Testis (tissue), 3 donors: ENCODE results near the gene LTBP1. TPM values are rescaled to one million over a fixed set of nuclear protein-coding genes. Genes with fewer than 3 reads are reported as not detected.

ENCODE experiments used
- DNase-seq: peaks from one replicate; pipeline ENCODE4 v3.0.0-alpha.2; 2019
- H3K27ac ChIP-seq, 2 donors: fragments of 200-600 bp; sonication (generic); one replicate each; pipeline ENCODE4 v1.5.1; 2019
- H3K27me3 ChIP-seq: fragments of 200-600 bp; sonication (generic); one replicate; pipeline ENCODE4 v1.5.1; 2019
- H3K36me3 ChIP-seq: fragments of 200-600 bp; sonication (generic); one replicate; pipeline ENCODE4 v1.5.1; 2017; ENCODE audit warnings: low read depth; ENCODE audit errors: missing control alignments
- H3K4me1 ChIP-seq: fragments of 200-600 bp; sonication (generic); one replicate; pipeline ENCODE4 v1.5.1; 2019
- H3K4me3 ChIP-seq, 2 donors: fragments of 200-600 bp; sonication (generic); one replicate each; pipeline ENCODE4 v1.5.1; 2017 to 2019
- H3K9me3 ChIP-seq: fragments of 200-600 bp; sonication (generic); one replicate; pipeline ENCODE4 v1.5.1; 2017
- POLR2A ChIP-seq: fragments of 450-650 bp; IDR thresholded peaks from one replicate; pipeline ENCODE4 v1.6.1; 2017; ENCODE audit warnings: antibody characterized with exemption, mild to moderate bottlenecking, moderate library complexity
- WGBS, 2 donors: methylation state at CpG; one replicate each; pipeline ENCODE4 v1.1.5; 2018; 5-methylcytosine and 5-hydroxymethylcytosine counted together
- intact Hi-C: fragments of 100-400 bp; cut with DNase I; formaldehyde crosslinking; loops from one replicate; pipeline ENCODE4 v1.15.1; 2023; ENCODE audit warnings: low total_unique reads
- polyA plus RNA-seq: library from polyadenylated mRNA; stranded (reverse); fragments of 350-450 nt; fragmentation: Illumina TruSeq; extraction: RNeasy Lipid Tissue Mini Kit (QIAGEN cat#74804); gene quantifications from one replicate; pipeline ENCODE4 v1.2.3, GENCODE V29; 2014; ENCODE audit warnings: low read depth, low replicate concordance; ENCODE audit not compliant: insufficient read depth
- total RNA-seq, 2 donors: library from RNA; depleted of rRNA; stranded (reverse); fragments of >200 nt; gene quantifications; one replicate each; pipeline ENCODE4 v1.2.3, GENCODE V29; 2016
- TF ChIP-seq, protein P1 (sequence below), 3 experiments: fragments of 450-650 bp in 2 of 3; fragments of 200-600 bp in 1 of 3; sonication (generic) in 1 of 3; IDR thresholded peaks; one replicate each; pipeline ENCODE4 v1.5.1; 2016 to 2019; ENCODE audit warnings: antibody characterized with exemption in 3 of 3, mild to moderate bottlenecking in 2 of 3, moderate library complexity in 1 of 3

Gene LTBP1
- total and polyA plus RNA-seq, 3 donors from 2014 or later: 39.6 to 51.5 (median 44.0) TPM

DNA sequence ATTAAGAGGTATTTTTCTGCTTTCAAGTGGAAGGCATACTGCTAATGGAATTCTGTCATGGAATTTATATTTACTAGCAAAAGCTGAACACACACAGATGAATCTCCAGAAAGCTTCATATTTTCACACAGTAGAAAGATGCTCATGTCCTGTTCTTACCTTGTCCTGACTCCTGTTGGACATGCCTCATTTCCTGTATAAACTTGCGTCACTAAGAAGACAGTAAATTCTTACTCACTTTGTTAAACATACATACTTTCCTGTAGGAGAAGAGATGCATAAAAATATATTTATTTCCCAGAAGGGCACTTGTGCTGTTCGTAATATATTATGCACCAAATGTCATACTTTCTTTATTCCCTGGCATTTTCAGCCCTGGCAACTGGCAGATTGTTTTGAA lies 291.4 kb downstream of the LTBP1 start:
- Histone ChIP-seq H3K27ac (peak overlapping the region in 1 of 2 donors; percentile 24), H3K4me3 (no peak overlapping the region), H3K9me3 (no peaks in the 10 kb centered on the region), H3K4me1 (peaks cover 8% of the 10 kb centered on the region), H3K36me3 (no peaks in the 10 kb centered on the region), H3K27me3 (no peaks in the 10 kb centered on the region)
- intact Hi-C loops: no loop called here
- TF ChIP-seq, protein P1, sequence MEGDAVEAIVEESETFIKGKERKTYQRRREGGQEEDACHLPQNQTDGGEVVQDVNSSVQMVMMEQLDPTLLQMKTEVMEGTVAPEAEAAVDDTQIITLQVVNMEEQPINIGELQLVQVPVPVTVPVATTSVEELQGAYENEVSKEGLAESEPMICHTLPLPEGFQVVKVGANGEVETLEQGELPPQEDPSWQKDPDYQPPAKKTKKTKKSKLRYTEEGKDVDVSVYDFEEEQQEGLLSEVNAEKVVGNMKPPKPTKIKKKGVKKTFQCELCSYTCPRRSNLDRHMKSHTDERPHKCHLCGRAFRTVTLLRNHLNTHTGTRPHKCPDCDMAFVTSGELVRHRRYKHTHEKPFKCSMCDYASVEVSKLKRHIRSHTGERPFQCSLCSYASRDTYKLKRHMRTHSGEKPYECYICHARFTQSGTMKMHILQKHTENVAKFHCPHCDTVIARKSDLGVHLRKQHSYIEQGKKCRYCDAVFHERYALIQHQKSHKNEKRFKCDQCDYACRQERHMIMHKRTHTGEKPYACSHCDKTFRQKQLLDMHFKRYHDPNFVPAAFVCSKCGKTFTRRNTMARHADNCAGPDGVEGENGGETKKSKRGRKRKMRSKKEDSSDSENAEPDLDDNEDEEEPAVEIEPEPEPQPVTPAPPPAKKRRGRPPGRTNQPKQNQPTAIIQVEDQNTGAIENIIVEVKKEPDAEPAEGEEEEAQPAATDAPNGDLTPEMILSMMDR (IDR thresholded peaks at IDR 0.05): no peak
- TF ChIP-seq POLR2A: no peak
- WGBS, 2 donors: 75 to 80% methylated on average over 2 of the region's 2 CpGs
- DNase-seq: no peak

DNA sequence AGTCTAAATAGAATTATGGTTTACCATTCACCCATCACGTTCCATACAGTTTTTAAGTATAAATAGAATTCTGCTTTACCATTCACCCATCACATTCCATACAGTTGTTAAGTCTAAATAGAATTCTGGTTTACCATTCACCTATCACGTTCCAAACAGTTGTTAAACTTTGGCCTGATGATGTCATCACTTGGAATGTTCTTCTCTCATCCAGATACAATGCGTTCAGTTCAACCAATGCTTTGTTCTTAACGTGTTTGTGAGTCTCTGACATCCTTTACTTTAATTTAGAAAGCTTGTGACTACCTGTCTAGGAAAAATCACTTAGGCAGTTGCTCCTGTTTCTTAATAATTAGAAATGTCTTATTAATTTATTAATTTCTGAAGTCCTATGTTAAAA lies 293.4 kb downstream of the LTBP1 start:
- WGBS, 2 donors: 76 to 79% methylated on average over 4 of the region's 4 CpGs
- Histone ChIP-seq H3K27ac (no peak overlapping the region), H3K4me3 (no peak overlapping the region), H3K36me3 (no peaks in the 10 kb centered on the region), H3K9me3 (no peaks in the 10 kb centered on the region), H3K4me1 (peaks cover 8% of the 10 kb centered on the region), H3K27me3 (no peaks in the 10 kb centered on the region)
- no peak for DNase-seq
- intact Hi-C loops: no loop called here
- TF ChIP-seq, protein P1 (IDR thresholded peaks at IDR 0.05): no peak
- no peak for TF ChIP-seq POLR2A

DNA sequence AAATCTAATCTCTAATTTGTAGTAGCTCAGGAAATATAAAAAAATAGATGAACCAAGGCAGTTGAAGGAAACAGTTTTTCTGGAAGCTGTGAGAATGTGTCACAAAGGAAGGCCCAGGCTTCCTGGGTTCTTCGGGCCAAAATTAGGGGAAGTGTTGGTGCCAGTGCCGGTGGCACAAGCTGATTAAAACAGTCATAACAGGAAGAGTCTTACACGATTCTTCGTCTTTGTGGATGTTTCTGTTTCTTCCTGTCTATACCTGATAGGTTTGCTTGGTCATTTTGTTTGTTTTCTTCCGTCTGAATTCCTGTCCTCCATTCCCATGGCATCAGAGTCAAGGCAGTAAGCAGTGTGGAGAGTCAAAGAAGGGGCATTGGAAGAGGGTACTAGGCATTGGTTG lies 294.3 kb downstream of the LTBP1 start:
- H3K27me3 ChIP-seq: no peaks in the 10 kb centered on the region
- H3K4me3 ChIP-seq: no peak overlapping the region
- peaks cover 8% of the 10 kb centered on the region for H3K4me1 ChIP-seq
- no peaks in the 10 kb centered on the region for H3K36me3 ChIP-seq
- DNase-seq: no peak
- no peak overlapping the region for H3K27ac ChIP-seq
- intact Hi-C loops: no loop called here
- WGBS, 2 donors: 76 to 86% methylated on average over 5 of the region's 5 CpGs
- no peaks in the 10 kb centered on the region for H3K9me3 ChIP-seq
- no peak for TF ChIP-seq POLR2A
- TF ChIP-seq, protein P1 (IDR thresholded peaks at IDR 0.05): no peak

DNA sequence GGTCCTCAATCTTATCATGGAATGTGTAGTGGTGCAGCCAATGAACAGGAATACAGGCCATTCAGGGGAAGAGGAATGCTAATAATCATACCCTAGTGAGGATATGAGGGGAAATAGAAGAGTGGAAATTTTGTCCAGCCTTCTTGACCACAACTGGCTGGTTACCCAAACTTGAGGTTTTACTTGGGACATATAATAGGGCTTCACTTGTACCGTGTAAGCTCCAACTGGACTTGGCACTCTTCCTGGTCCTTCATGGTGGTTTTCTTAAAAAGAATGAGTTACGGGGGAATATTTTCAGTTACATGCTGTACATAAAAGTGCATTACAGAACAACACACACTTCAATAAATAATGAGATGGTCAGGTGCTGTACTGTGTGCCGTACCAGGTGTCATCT lies 294.8 kb downstream of the LTBP1 start:
- no peaks in the 10 kb centered on the region for H3K27me3 ChIP-seq
- intact Hi-C loops: no loop called here
- WGBS, 2 donors: 64 to 73% methylated on average over 3 of the region's 3 CpGs
- no peak for TF ChIP-seq POLR2A
- TF ChIP-seq, protein P1 (IDR thresholded peaks at IDR 0.05): no peak
- no peaks in the 10 kb centered on the region for H3K36me3 ChIP-seq
- H3K9me3 ChIP-seq: no peaks in the 10 kb centered on the region
- no peak overlapping the region for H3K27ac ChIP-seq
- no peak overlapping the region for H3K4me3 ChIP-seq
- H3K4me1 ChIP-seq: peaks cover 8% of the 10 kb centered on the region
- no peak for DNase-seq

DNA sequence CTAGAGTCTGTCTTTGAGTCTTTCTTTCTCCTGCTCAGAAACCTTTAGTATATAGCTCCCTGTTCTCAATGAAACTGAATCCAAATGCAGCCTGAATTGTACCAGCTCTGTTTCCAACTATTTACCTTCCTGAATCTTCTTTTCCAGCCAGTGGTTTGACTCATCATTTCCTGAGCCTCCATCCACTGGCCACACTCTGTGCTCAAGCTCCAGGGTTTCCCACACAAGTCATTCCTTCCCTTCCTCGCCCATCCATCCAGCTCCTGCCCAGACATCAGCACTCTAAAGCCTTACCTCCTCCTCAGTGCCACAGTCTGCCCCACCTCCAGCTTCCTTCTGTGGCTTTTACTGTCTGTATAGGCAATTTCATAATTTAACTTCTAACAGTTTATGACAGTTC lies 296.1 kb downstream of the LTBP1 start:
- intact Hi-C loops: no loop called here
- Histone ChIP-seq H3K27me3 (no peaks in the 10 kb centered on the region), H3K27ac (no peak overlapping the region), H3K36me3 (no peaks in the 10 kb centered on the region), H3K4me1 (peaks cover 8% of the 10 kb centered on the region), H3K9me3 (no peaks in the 10 kb centered on the region), H3K4me3 (no peak overlapping the region)
- WGBS, 2 donors: 91 to 95% methylated on average over 1 of the region's 1 CpG
- TF ChIP-seq POLR2A: no peak
- TF ChIP-seq, protein P1 (IDR thresholded peaks at IDR 0.05): no peak
- DNase-seq: no peak
